Stimulated activated CD4-positive, alpha-beta T cell treated with anti-CD3 and anti-CD28 coated beads, Interleukin-1b, Interleukin-23, amount 100 ng/mL, for 24 hours (primary cell): ENCODE results near the gene PAPPA.

ENCODE experiments used
- DNase-seq, 4 experiments: peaks; one replicate each; pipeline ENCODE4 v3.0.0-alpha.2; 2020; ENCODE audit warnings: low read depth in 4 of 4, low spot score in 1 of 4

PAPPA gene

DNA sequence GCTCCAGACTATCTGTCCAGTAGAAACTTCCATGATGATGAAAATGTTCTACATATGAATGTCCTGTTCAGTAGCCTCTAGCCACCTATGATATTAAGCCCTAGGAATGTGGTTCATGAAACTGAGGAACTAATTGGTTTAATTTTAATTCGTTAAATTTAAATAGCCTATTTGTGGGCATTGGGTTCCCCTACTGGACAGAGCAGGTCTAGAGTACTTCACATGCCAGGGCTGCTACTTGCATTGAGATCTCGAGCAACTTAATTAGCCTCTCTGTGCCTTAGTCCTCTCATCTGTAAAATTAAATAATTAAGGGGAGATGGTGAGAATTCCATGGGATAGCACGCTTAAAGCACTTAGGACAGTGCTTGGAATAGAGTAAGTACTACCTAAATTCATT is 160.0 kb downstream of the PAPPA start:
- no peak for DNase-seq

- DNase-seq = no peak
These were observed 162.7 kb downstream of the PAPPA start for GRCh38 chr9:116316246-116316645.

DNA sequence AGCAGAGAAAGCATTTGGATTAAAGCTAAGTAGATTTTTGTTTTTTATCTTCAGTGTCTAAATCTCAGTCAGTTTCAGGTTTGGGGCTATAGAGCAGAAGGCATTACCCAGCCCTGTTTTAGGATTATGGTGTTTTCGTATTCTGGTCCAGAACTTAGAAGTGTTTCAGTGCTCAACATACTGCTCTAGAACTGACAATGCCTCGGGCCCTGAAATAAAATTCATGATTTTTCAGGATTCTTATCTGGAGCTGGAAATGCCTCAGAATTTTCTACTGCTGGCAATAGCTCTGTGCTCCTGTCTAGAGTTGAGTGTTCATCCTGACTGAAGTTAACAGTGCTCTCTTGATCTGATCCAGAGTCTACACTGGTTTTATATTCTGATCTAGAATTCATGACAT is 163.9 kb downstream of the PAPPA start:
- DNase-seq = no peak

DNA sequence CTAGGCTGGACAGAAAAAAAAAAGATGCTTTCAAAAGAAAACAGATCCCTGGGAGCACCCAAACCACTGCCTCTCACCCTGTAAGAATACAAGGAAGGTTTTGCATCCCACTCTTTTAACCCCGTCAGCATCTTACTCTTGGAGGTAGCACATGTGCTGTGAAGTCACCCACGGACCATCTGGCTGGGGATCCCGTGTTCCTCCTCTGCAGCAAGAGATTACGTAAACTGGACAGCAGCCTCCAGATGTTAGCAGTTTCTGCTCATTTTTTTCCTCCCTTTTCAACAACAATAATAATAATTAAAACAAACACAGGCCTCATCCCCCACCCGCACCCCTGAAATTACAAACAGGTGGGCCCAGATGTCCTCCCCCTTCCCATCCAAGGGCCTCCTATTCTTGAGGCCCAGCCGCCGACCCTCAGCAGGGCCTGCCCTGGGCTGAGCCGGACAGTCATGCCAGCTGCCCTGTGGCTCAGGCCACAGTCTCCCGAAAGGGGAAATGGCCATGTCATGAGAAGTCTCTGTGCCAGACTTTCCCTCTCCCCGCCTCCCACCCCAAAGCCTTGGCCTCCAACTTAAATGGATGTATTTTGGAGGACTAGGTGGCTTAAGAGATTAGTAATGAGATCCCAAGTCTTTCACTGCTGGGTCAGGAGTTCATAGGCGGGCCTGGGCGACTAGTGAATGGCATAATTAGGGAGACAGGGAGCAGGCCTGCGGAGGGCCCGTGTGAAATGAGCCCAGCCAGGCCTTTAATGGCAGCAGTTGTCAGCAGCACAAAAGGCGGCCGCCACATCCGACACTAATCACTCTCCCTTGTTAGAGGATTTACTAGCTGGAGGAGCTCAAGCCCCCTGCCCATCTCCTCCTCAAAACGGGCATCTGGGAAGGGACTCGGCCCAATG is 165.1 kb downstream of the PAPPA start:
- no peak for DNase-seq

GRCh38 chr9:116319480-116319879 is 165.9 kb downstream of the PAPPA start:
- no peak for DNase-seq

DNA sequence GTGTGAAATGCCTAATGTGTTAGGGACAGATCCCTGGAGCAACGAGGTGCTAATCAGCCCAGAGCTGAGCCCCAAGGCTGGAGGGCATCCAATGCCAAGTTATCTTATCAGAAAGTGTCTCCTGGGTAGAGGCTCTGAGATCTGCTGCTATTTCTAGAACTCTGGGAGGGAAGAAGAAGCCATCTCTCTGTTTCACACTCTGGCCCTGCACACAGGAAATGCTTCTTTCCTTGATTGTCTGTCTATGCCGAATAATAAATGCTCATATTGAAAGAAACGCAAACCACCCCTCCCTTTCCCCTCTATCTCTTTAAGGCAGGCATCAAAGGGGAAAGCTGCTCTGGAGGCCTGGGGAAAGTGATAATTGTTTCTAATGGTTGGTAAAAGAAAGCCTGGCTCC is 166.7 kb downstream of the PAPPA start:
- no peak for DNase-seq

DNA sequence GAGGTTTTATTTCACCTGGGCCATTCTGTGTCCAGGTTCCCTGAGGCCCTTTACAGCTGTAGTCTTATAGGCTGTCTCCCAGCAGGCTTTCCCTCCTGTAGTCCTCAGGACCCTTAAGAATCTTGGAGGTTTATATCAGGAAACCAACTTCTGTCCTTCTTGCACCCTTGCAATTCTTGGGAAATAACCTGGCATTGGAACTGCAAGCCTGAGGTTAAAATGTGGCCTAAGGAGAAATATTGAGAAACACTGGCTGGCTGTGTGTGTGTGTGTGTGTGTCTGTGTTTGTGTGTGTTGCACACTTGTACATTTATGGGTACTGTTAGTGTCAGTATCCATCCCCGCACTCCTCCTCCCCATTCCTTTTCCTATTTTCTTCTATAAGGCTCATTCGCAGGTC is 168.9 kb downstream of the PAPPA start:
- DNase-seq = no peak

DNA sequence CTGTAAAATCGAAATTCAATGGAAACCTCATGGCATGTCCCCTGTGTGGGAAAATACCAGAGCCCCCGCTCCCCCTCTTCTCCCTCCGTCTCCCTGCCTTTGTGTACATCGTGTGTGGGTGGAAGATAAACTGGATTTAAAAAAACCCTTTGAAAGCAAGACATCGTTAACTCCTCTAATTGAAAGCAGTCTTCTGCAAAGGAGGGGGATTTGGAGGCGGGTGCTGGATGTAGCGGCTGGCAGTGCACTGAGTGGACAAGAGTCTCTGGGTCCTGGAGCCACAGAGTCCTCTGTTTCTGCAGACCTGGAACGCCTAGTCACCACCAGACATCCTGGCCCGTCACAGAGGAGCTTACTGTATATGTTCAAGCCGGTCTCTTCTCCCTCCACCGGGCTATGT is 169.4 kb downstream of the PAPPA start:
- DNase-seq = no peak

DNA sequence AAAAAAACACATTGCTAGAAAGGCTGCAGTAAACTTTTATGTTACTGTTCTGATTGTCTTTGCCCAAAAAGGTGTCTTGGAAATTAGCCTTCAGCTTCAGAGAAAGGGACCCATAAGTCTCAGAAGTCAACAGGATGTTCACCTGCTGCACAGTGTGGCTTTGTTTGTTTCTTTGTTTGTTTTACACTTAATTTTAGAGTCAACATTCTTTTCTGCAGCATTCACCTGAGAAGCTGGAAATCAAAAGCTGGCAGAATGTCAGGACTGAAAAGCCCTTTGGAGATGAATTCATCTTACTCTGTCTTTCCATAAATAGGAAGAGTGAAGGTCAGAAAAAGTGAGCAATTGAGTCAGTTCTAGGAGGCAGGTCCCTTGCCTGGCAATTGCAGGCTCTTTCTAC is 170.0 kb downstream of the PAPPA start:
- no peak for DNase-seq

GRCh38 chr9:116325924-116326323 is 172.3 kb downstream of the PAPPA start:
- DNase-seq = no peak

GRCh38 chr9:116327701-116328405 is 174.3 kb downstream of the PAPPA start:
- no peak for DNase-seq

- DNase-seq = no peak
These were observed 175.9 kb downstream of the PAPPA start for GRCh38 chr9:116329470-116329869.

- DNase-seq = no peak
These were observed 177.7 kb downstream of the PAPPA start for GRCh38 chr9:116331241-116331640.

DNA sequence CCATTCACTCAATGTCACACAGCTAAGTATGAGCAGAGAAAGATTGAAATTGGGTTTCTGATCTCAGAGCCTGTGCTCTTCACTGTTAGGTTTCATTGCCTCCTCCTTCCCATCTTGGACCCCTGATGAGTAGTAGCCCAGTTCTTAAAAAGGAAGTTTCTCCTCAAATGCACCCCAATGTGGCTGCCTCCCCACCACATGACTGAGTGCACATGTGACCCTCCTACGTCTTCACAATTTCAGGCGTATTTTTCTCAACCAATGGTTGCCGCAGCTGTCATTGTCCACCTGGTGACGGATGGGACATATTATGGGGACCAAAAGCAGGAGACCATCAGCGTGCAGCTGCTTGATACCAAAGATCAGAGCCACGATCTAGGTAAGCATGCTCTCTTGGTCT is 178.5 kb downstream of the PAPPA start:
- no peak for DNase-seq

GRCh38 chr9:116333254-116333653 is 179.7 kb downstream of the PAPPA start:
- no peak for DNase-seq

- no peak for DNase-seq
These were observed 181.1 kb downstream of the PAPPA start for GRCh38 chr9:116334546-116335150.

GRCh38 chr9:116335392-116335791 is 181.8 kb downstream of the PAPPA start:
- DNase-seq = no peak

- DNase-seq = no peak
These were observed 182.7 kb downstream of the PAPPA start for GRCh38 chr9:116336133-116336862.

- no peak for DNase-seq
These were observed 183.4 kb downstream of the PAPPA start for GRCh38 chr9:116337015-116337414.

- DNase-seq = no peak
These were observed 186.7 kb downstream of the PAPPA start for GRCh38 chr9:116340270-116340669.

DNA sequence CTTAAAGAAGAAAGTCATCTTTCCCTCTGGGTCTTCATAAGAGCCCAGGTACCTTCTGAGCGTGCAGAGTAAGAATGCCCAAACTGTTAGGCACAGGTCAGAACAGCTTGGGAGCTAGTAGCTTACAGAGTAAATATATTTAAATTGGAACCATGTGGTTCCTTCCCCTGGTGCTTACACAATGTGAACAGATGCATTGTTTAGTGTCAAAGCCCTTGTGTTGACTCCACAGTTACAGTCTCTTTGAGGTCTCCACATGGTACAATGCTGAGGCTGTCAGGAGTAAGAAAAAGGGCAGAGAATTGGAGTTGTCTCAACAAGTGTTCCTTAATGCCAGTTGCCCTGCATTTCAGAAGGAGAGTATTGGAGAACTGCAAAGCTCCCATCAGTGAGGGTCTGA is 188.5 kb downstream of the PAPPA start:
- no peak for DNase-seq
